K562 (cell line): ENCODE data around the gene IP6K3. TPM values are rescaled to one million over a fixed set of nuclear protein-coding genes. Genes with fewer than 3 reads are reported as not detected.

Experiments
- ATAC-seq: fragments of 200-7000 bp; cut with Tn5 transposase; 3 replicates; pipeline ENCODE4 v1.9.1; 2020; ENCODE audit warnings: moderate library complexity
- BruUV-seq: library from RNA; stranded (reverse); fragments of 400-500 nt; replicated peaks from 2 replicates; lab custom pipeline; 2021; lab: Mats Ljungman, UMichigan
- CTCF ChIA-PET: fragments of 300-600 bp; formaldehyde crosslinking; extraction: SDS; loops from one replicate; lab custom pipeline; 2021; ENCODE audit warnings: low intra/inter-chr PET ratio; lab: Yijun Ruan, JAX
- POLR2A ChIA-PET: fragments of 300-600, 350-650 bp; sonication (Branson Sonifier 250); formaldehyde crosslinking; extraction: SDS; loops from one replicate; lab custom pipeline; 2021; ENCODE audit warnings: antibody characterized with exemption, inconsistent platforms; lab: Yijun Ruan, JAX
- DNase-seq, 4 experiments: peaks; one replicate each; pipeline versions ENCODE4 v3.0.0 to v3.0.0-alpha.2; 2011 to 2018; ENCODE audit warnings: low spot score in 3 of 4, mixed read lengths in 3 of 4; ENCODE audit errors: extremely low read depth in 1 of 4
- FAIRE-seq: peaks from 2 replicates; lab custom pipeline; 2011; peaks lifted over from hg19 to GRCh38; lab: Jason Lieb, UNC
- H2AFZ ChIP-seq: 2 replicates; pipeline ENCODE4 v1.6.0; 2011; ENCODE audit warnings: low read depth, low read length, control low read depth, inconsistent platforms
- H3K27ac ChIP-seq: fragments of 200-600 bp; 3 replicates; pipeline ENCODE4 v1.8.0; 2011; ENCODE audit warnings: low read depth, mild to moderate bottlenecking, control low read depth, inconsistent platforms, low read length, moderate library complexity, mixed read lengths; ENCODE audit errors: extremely low read depth
- H3K27me3 ChIP-seq, 2 experiments: fragments of 300-600 bp in 1 of 2; 2 replicates in 1 of 2; 3 replicates in 1 of 2; pipeline versions ENCODE4 v1.6.0 to v1.8.0; 2011; ENCODE audit warnings: inconsistent platforms in 2 of 2, low read length in 2 of 2, mild to moderate bottlenecking in 1 of 2, mixed read lengths in 1 of 2, moderate library complexity in 1 of 2; ENCODE audit not compliant: control insufficient read depth in 2 of 2, insufficient read depth in 2 of 2
- H3K36me3 ChIP-seq: fragments of 300-600 bp; 3 replicates; pipeline ENCODE4 v1.8.0; 2011; ENCODE audit warnings: mild to moderate bottlenecking, low read length, inconsistent platforms; ENCODE audit not compliant: control insufficient read depth, insufficient read depth
- H3K4me1 ChIP-seq, 2 experiments: fragments of 200-600 bp in 1 of 2; replicated peaks in 1 of 2; 2 replicates in 1 of 2; 3 replicates in 1 of 2; pipeline versions ENCODE4 v1.5.1 to v1.8.0; 2011; ENCODE audit warnings: inconsistent platforms in 2 of 2, low read length in 2 of 2, mild to moderate bottlenecking in 1 of 2, mixed read lengths in 1 of 2, moderate library complexity in 1 of 2; ENCODE audit not compliant: control insufficient read depth in 2 of 2, insufficient read depth in 2 of 2
- H3K4me2 ChIP-seq: 2 replicates; pipeline ENCODE4 v1.6.1; 2011; ENCODE audit warnings: low read length, control low read depth, inconsistent platforms, mixed read lengths; ENCODE audit not compliant: insufficient read depth
- H3K4me3 ChIP-seq: fragments of 200-600 bp; sonication (generic), shearing (Covaris generic); 2 replicates; pipeline ENCODE4 v1.5.1; 2016; ENCODE audit warnings: control low read depth, inconsistent platforms
- H3K79me2 ChIP-seq: fragments of 200-600 bp; 3 replicates; pipeline ENCODE4 v1.8.0; 2011; ENCODE audit warnings: low read length, inconsistent platforms; ENCODE audit not compliant: control insufficient read depth, insufficient read depth
- H3K9ac ChIP-seq, 2 experiments: 2 replicates each; pipeline versions ENCODE4 v1.6.0 to v1.6.1; 2011; ENCODE audit warnings: low read depth in 2 of 2, low read length in 2 of 2, control low read depth in 1 of 2, inconsistent platforms in 1 of 2, mild to moderate bottlenecking in 1 of 2, mixed read lengths in 1 of 2; ENCODE audit not compliant: insufficient read depth in 1 of 2
- H3K9me1 ChIP-seq: one replicate; pipeline ENCODE4 v1.6.0; 2011; ENCODE audit warnings: inconsistent platforms, mild to moderate bottlenecking, low read length, moderate library complexity; ENCODE audit not compliant: control insufficient read depth, insufficient read depth
- H3K9me3 ChIP-seq: replicated peaks from 2 replicates; pipeline ENCODE4 v1.5.1; 2011; ENCODE audit warnings: low read depth, low read length, inconsistent platforms; ENCODE audit not compliant: control insufficient read depth, insufficient read depth
- H4K20me1 ChIP-seq: replicated peaks from 2 replicates; pipeline ENCODE4 v1.6.1; 2011; ENCODE audit warnings: low read length, inconsistent platforms, mixed read lengths; ENCODE audit not compliant: control insufficient read depth, insufficient read depth
- C11orf30 ChIP-seq: fragments of 450-650 bp; IDR thresholded peaks from 2 replicates; pipeline ENCODE4 v1.6.1; 2016; ENCODE audit warnings: low read depth, mild to moderate bottlenecking
- GATAD2B ChIP-seq: fragments of 450-650 bp; IDR thresholded peaks from 2 replicates; pipeline ENCODE4 v1.6.1; 2017; ENCODE audit warnings: mild to moderate bottlenecking, borderline replicate concordance
- POLR2G ChIP-seq: fragments of 200-400 bp; formaldehyde crosslinking; IDR thresholded peaks from 2 replicates; pipeline ENCODE4 v1.6.1; 2017; ENCODE audit warnings: low read depth, mild to moderate bottlenecking, antibody characterized with exemption, low read length, moderate library complexity
- SREBF2 ChIP-seq: sonication (generic); formaldehyde crosslinking; IDR thresholded peaks from 2 replicates; pipeline ENCODE4 v1.4.0; 2020; ENCODE audit warnings: mild to moderate bottlenecking, missing genetic modification reagents
- WGBS: fragments of 100-300 bp; shearing (Covaris generic); methylation state at CpG from one replicate; pipeline ENCODE4 v1.1.6; 2016; ENCODE audit warnings: low coverage, mixed read lengths; ENCODE audit not compliant: insufficient coverage; ENCODE audit errors: missing lambda C conversion rate; 5-methylcytosine and 5-hydroxymethylcytosine counted together
- in situ Hi-C: fragments of 300-500 bp; cut with MboI; formaldehyde crosslinking; loops from 4 replicates; pipeline ENCODE4 v1.15.0; 2018; ENCODE audit warnings: inconsistent platforms, mixed read lengths
- intact Hi-C: fragments of 100-400 bp; cut with micrococcal nuclease; formaldehyde crosslinking; loops from 2 replicates; pipeline ENCODE4 v1.14.2; 2022
- polyA plus RNA-seq, 8 experiments: library from polyadenylated mRNA; depleted of rRNA in 4 of 8; stranded (reverse) in 5 of 8; unstranded in 3 of 8; fragments of >200 nt; fragmentation: Nextera tagmentation in 2 of 8; fragmentation: Illumina TruSeq in 1 of 8; extraction: Ambion mirVana in 2 of 8; extraction: Trizol in 1 of 8; gene quantifications; 2 replicates each; pipeline versions ENCODE4 v1.2.1 to v1.2.3, GENCODE V29; 2011 to 2014; ENCODE audit warnings: inconsistent platforms in 1 of 8, missing spikeins in 1 of 8
- total RNA-seq, 7 experiments: library from RNA; depleted of rRNA in 6 of 7; stranded (reverse); fragments of >200 nt in 6 of 7; fragmentation: Illumina TruSeq in 2 of 7; extraction: Trizol in 2 of 7; gene quantifications; 2 replicates each; pipeline versions ENCODE4 v1.2.1 to v1.2.3, GENCODE V29; 2011 to 2021; ENCODE audit warnings: low replicate concordance in 1 of 7
- TF ChIP-seq, protein P1 (sequence below): sonication (generic); formaldehyde crosslinking; IDR thresholded peaks from 2 replicates; pipeline ENCODE4 v1.8.1; 2023; ENCODE audit warnings: mild to moderate bottlenecking, missing genetic modification reagents

IP6K3 gene
- total and polyA plus RNA-seq, 9 of the 15 experiments (the other 6 are each of a cell fraction or from before 2014, with no cell fraction given), result not detected

DNA sequence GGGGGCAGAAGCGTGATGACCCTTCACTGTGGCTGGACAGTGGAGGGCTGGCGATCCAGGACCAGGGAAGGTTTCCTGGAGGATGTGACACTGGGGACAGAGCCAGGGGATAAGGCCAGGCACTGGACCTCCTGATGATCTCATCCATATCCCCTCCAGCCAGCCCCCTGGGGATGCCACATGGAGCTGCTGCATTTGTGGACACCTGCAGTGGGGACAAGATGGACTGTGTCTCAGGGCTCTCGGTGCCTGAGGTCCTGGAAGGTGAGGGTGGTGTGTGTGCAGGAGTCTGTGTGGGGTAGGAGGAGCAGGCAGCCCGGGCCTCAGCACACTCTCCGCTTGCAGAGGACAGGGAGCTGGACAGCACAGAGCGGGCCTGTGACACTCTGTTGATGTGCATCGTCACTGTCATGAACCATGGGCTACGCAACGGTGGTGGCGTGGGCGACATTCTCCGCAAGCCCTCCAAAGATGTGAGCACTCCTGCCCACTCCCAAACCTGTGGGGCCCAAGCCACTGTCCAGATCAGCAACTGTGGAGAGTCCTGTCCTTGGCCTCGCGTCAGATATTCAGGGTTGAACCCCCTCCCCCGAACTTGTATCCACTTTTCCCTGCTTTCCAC lies 55.1 kb downstream of the IP6K3 start:
- ChIA-PET POLR2A (interaction anchor here (0.7 to 1.2 kb wide), 2 partner anchors 107 to 1543 kb away, joined by 3 read pairs; no protein-coding TSS in a partner anchor), CTCF (no interaction called here)
- Histone ChIP-seq H3K4me3 (no peak overlapping the region), H4K20me1 (peaks cover 9% of the 10 kb centered on the region; the same call in 1 of the 2 replicates), H3K4me2 (no peak overlapping the region), H2AFZ (no peak overlapping the region), H3K9me3 (no peaks in the 10 kb centered on the region), H3K79me2 (no peaks in the 10 kb centered on the region), H3K27ac (no peak overlapping the region), H3K27me3 (no peaks in the 10 kb centered on the region), H3K9ac (0 out of 4 replicates have a peak overlapping the region, but pooled peaks of 1 of the 2 experiments have one; percentile 24), H3K36me3 (peaks cover 98% of the 10 kb centered on the region), H3K4me1 (peaks cover 5 to 30% of the 10 kb centered on the region in 2 experiments; a peak in 4 of 5 replicates), H3K9me1 (no peaks in the 10 kb centered on the region)
- BruUV-seq, result no TSS peak
- no peak for DNase-seq
- in situ Hi-C loops, result no loop called here
- 86% methylated on average over 15 of the region's 15 CpGs for WGBS
- intact Hi-C loops, result no loop called here
- no peak for ATAC-seq
- FAIRE-seq, result no peak
- TF ChIP-seq POLR2G, result 0 out of 2 replicates have a peak, but pooled peaks have one; percentile 10
- TF ChIP-seq GATAD2B, result no peak

DNA sequence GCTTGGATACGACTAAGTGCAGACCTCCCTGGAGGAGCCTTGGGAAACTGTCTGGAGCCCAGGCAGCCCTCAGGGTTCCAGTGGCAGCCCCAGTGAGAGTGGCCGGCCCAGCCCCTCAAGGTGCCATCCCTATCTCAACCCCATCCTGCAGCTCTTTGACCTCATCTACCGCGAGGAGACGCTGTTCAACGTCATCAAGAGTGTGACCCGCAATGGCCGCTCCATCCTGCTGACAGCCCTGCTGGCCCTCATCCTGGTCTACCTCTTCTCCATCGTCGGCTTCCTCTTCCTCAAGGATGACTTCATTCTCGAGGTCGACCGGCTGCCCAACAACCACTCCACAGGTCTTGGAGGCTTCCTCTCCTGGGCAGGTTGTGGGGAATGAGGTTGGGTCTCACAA lies 55.9 kb downstream of the IP6K3 start:
- ChIA-PET CTCF (no interaction called here), POLR2A (interaction anchor here (0.5 to 1.5 kb wide), 6 partner anchors 10 to 484 kb away, joined by 3 to 6 read pairs (median 3); partner anchors contain the start of genes UQCC2 and ZBTB9)
- FAIRE-seq, result no peak
- H3K4me1 ChIP-seq, result peaks cover 5 to 30% of the 10 kb centered on the region in 2 experiments; a peak in 4 of 5 replicates
- H3K4me2 ChIP-seq, result no peak overlapping the region
- no peaks in the 10 kb centered on the region for H3K9me1 ChIP-seq
- no peaks in the 10 kb centered on the region for H3K9me3 ChIP-seq
- in situ Hi-C loops, result no loop called here
- ATAC-seq, result no peak
- BruUV-seq, result no TSS peak
- DNase-seq, result no peak
- H3K79me2 ChIP-seq, result no peaks in the 10 kb centered on the region
- no peak overlapping the region for H3K9ac ChIP-seq
- no peak overlapping the region for H3K4me3 ChIP-seq
- H4K20me1 ChIP-seq, result peaks cover 9% of the 10 kb centered on the region; the same call in 1 of the 2 replicates
- intact Hi-C loops, result no loop called here
- no peak for TF ChIP-seq C11orf30
- TF ChIP-seq SREBF2 (CRISPR knock-in tag), result no peak
- TF ChIP-seq, protein P1, sequence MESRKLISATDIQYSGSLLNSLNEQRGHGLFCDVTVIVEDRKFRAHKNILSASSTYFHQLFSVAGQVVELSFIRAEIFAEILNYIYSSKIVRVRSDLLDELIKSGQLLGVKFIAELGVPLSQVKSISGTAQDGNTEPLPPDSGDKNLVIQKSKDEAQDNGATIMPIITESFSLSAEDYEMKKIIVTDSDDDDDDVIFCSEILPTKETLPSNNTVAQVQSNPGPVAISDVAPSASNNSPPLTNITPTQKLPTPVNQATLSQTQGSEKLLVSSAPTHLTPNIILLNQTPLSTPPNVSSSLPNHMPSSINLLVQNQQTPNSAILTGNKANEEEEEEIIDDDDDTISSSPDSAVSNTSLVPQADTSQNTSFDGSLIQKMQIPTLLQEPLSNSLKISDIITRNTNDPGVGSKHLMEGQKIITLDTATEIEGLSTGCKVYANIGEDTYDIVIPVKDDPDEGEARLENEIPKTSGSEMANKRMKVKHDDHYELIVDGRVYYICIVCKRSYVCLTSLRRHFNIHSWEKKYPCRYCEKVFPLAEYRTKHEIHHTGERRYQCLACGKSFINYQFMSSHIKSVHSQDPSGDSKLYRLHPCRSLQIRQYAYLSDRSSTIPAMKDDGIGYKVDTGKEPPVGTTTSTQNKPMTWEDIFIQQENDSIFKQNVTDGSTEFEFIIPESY (CRISPR knock-in tag), result peak; percentile 44; the same call in 1 of the 2 replicates
- no peak overlapping the region for H2AFZ ChIP-seq
- no peaks in the 10 kb centered on the region for H3K27me3 ChIP-seq
- H3K27ac ChIP-seq, result no peak overlapping the region
- 79% methylated on average over 13 of the region's 13 CpGs for WGBS
- H3K36me3 ChIP-seq, result peaks cover 98% of the 10 kb centered on the region
